Bronchial epithelial cell (primary cell): ENCODE measurements around the gene RNGTT. TPM values are rescaled to one million over a fixed set of nuclear protein-coding genes. Genes with fewer than 3 reads are reported as not detected.

Experiments used
- DNase-seq: peaks from one replicate; pipeline ENCODE4 v3.0.0-alpha.2; 2010; ENCODE audit warnings: low read depth
- FAIRE-seq: peaks from 2 replicates; lab custom pipeline; 2011; peaks lifted over from hg19 to GRCh38; lab: Jason Lieb, UNC
- H3K27me3 ChIP-seq: 2 replicates; pipeline ENCODE4 v1.5.1; 2011; ENCODE audit warnings: low read length; ENCODE audit not compliant: control insufficient read depth, insufficient read depth
- H3K36me3 ChIP-seq: 2 replicates; pipeline ENCODE4 v1.5.1; 2011; ENCODE audit warnings: low read length; ENCODE audit not compliant: control insufficient read depth, insufficient read depth
- H3K4me3 ChIP-seq: 2 replicates; pipeline ENCODE4 v1.5.1; 2011; ENCODE audit warnings: mild to moderate bottlenecking, low read depth, low read length, control low read depth
- CTCF ChIP-seq: IDR thresholded peaks from 2 replicates; pipeline ENCODE4 v1.5.1; 2011; ENCODE audit warnings: mild to moderate bottlenecking, moderate library complexity, low read length, control low read depth, inconsistent platforms; ENCODE audit not compliant: insufficient read depth, severe bottlenecking
- total RNA-seq: library from RNA; depleted of rRNA; stranded (reverse); fragments of >200 nt; gene quantifications from 2 replicates; pipeline ENCODE4 v1.2.1, GENCODE V29; 2014

RNGTT gene
- total RNA-seq, 1 donor from 2014 or later, result 20.8 TPM

GRCh38 chr6:88704980-88705379, 258.4 kb downstream of the RNGTT start:
- no peak for TF ChIP-seq CTCF
- DNase-seq (no peak), FAIRE-seq (no peak)

GRCh38 chr6:88702956-88703556, 260.4 kb downstream of the RNGTT start:
- H3K27me3 ChIP-seq, result no peaks in the 10 kb centered on the region
- no peak overlapping the region for H3K4me3 ChIP-seq
- DNase-seq (no peak), FAIRE-seq (no peak)
- no peak for TF ChIP-seq CTCF
- H3K36me3 ChIP-seq, result no peaks in the 10 kb centered on the region

More at GRCh38 chr6:88704980-88705379, 258.4 kb downstream of the RNGTT start:
- H3K4me3 ChIP-seq, result no peak overlapping the region
- no peaks in the 10 kb centered on the region for H3K36me3 ChIP-seq
- H3K27me3 ChIP-seq, result no peaks in the 10 kb centered on the region

GRCh38 chr6:88698661-88699060, 264.8 kb downstream of the RNGTT start:
- DNase-seq (no peak), FAIRE-seq (no peak)
- TF ChIP-seq CTCF, result no peak
- Histone ChIP-seq H3K36me3 (no peaks in the 10 kb centered on the region), H3K27me3 (no peaks in the 10 kb centered on the region), H3K4me3 (no peak overlapping the region)

GRCh38 chr6:88695937-88696336, 267.5 kb downstream of the RNGTT start:
- Histone ChIP-seq H3K4me3 (no peak overlapping the region), H3K36me3 (no peaks in the 10 kb centered on the region), H3K27me3 (no peaks in the 10 kb centered on the region)
- DNase-seq, result no peak
- TF ChIP-seq CTCF, result no peak
- no peak for FAIRE-seq

GRCh38 chr6:88683734-88684133, 279.7 kb downstream of the RNGTT start:
- TF ChIP-seq CTCF, result no peak
- Histone ChIP-seq H3K4me3 (no peak overlapping the region), H3K36me3 (no peaks in the 10 kb centered on the region), H3K27me3 (no peaks in the 10 kb centered on the region)
- no peak for FAIRE-seq
- peak; percentile 2 for DNase-seq

- TF ChIP-seq CTCF, result no peak
- Histone ChIP-seq H3K36me3 (no peaks in the 10 kb centered on the region), H3K27me3 (no peaks in the 10 kb centered on the region), H3K4me3 (no peak overlapping the region)
- FAIRE-seq, result no peak
- no peak for DNase-seq
Measured at GRCh38 chr6:88680654-88681053, 282.8 kb downstream of the RNGTT start.
